ENCODE measurements around the gene IL12A. TPM values are rescaled to one million over a fixed set of nuclear protein-coding genes. Genes with fewer than 3 reads are reported as not detected.

The IL12A gene
- total and polyA plus RNA-seq, 2 of the 8 experiments (the other 6 are each of a cell fraction or from before 2014, with no cell fraction given), result 0.41 to 0.92 TPM

- no peak overlapping the region for H3K18ac ChIP-seq (ENCODE audit: extremely low read depth, low read length)
- H2AK5ac ChIP-seq (ENCODE audit: low read depth, low read length), result no peak overlapping the region
- no peak overlapping the region for H3K9ac ChIP-seq (replicated peaks in 1 of 4; ENCODE audit: extremely low read depth in 1 of 4, low read depth in 3 of 4, low read length in 3 of 4)
- DNase-seq (ENCODE audit: low read depth in 1 of 2, low spot score in 2 of 2), result no peak
- H2BK12ac ChIP-seq (ENCODE audit: low read depth, low read length), result no peak overlapping the region
- ChIA-PET POLR2A (ENCODE audit: partially characterized antibody) (no interaction called here), CTCF (ENCODE audit: partially characterized antibody) (interaction anchor here (0.7 to 13.5 kb wide), 7 partner anchors 7 to 178 kb away, joined by 3 to 277 read pairs (median 4); partner anchors contain the start of gene IL12A)
- no peak overlapping the region for H4K8ac ChIP-seq (ENCODE audit: extremely low read depth, insufficient read depth, low read length)
- no peak for TF ChIP-seq SIRT6 (IDR thresholded peaks at IDR 0.05; ENCODE audit: low read length)
- TF ChIP-seq RBBP5 (IDR thresholded peaks at IDR 0.05; ENCODE audit: borderline replicate concordance, low read depth, low read length), result no peak
- no peak for TF ChIP-seq CREB1 (IDR thresholded peaks at IDR 0.05)
- no peak overlapping the region for H3K14ac ChIP-seq (ENCODE audit: insufficient read length)
- no peak overlapping the region for H4K5ac ChIP-seq (ENCODE audit: insufficient read length, low read depth, low read length)
- H2BK15ac ChIP-seq (ENCODE audit: low read length), result no peak overlapping the region
- no peak overlapping the region for H3K23ac ChIP-seq (ENCODE audit: insufficient read length)
- no peak overlapping the region for H3K4me2 ChIP-seq (ENCODE audit: insufficient read depth in 1 of 2, low read depth in 2 of 2, low read length in 2 of 2)
- H3K27ac ChIP-seq (ENCODE audit: low read depth, low read length), result no peak overlapping the region
- no peaks in the 10 kb centered on the region; a peak in 1 of 8 replicates for H3K36me3 ChIP-seq (ENCODE audit: control insufficient read depth in 2 of 4, insufficient read depth in 4 of 4, low read length in 3 of 4)
- H2BK120ac ChIP-seq (replicated peaks; ENCODE audit: low read depth, low read length), result no peak overlapping the region
- peaks cover 4 to 7% of the 10 kb centered on the region in 2 experiments; a peak in 1 of 4 replicates for H3K9me3 ChIP-seq (ENCODE audit: insufficient read depth in 2 of 2, low read depth in 1 of 2, low read length in 1 of 2)
- FAIRE-seq, result no peak
- no peak overlapping the region for H3K4ac ChIP-seq (replicated peaks; ENCODE audit: insufficient read length, low read depth, low read length)
- no peak overlapping the region for H3K56ac ChIP-seq (replicated peaks; ENCODE audit: insufficient read length, low read depth, low read length)
- no peaks in the 10 kb centered on the region; a peak in 1 of 7 replicates for H3K27me3 ChIP-seq (replicated peaks in 1 of 4; ENCODE audit: control insufficient read depth in 3 of 4, extremely low read depth in 1 of 4, insufficient read depth in 3 of 4, low read length in 3 of 4)
- no peaks in the 10 kb centered on the region for H3K23me2 ChIP-seq (ENCODE audit: low read depth, low read length)
- H2AFZ ChIP-seq (ENCODE audit: low read length), result no peak overlapping the region
- no peaks in the 10 kb centered on the region for H3K79me2 ChIP-seq (ENCODE audit: control insufficient read depth in 1 of 2, insufficient read depth in 2 of 2, low read length in 2 of 2)
- H2BK5ac ChIP-seq (ENCODE audit: low read depth, low read length), result no peak overlapping the region
- H4K20me1 ChIP-seq (replicated peaks in 1 of 2; ENCODE audit: control insufficient read depth in 1 of 2, insufficient read depth in 2 of 2, low read length in 2 of 2), result no peaks in the 10 kb centered on the region
- H3K79me1 ChIP-seq (ENCODE audit: low read depth, low read length), result no peaks in the 10 kb centered on the region
- H2BK20ac ChIP-seq (ENCODE audit: low read length), result no peak overlapping the region
- H4K91ac ChIP-seq (replicated peaks; ENCODE audit: insufficient read length, low read length), result no peak overlapping the region
- H3K4me1 ChIP-seq (replicated peaks in 1 of 4; ENCODE audit: control insufficient read depth in 3 of 4, insufficient read depth in 4 of 4, low read length in 3 of 4), result peaks cover 0 to 10% (median 2%) of the 10 kb centered on the region in 4 experiments; a peak in 4 of 7 replicates
- no peak overlapping the region for H3K4me3 ChIP-seq (ENCODE audit: extremely low read depth in 1 of 4, insufficient read depth in 2 of 4, low read depth in 3 of 4, low read length in 4 of 4)
Measured at GRCh38 chr3:159996018-159996417, 7.4 kb downstream of the IL12A start.
